ENCODE results near the gene SVEP1. TPM values are rescaled to one million over a fixed set of nuclear protein-coding genes. Genes with fewer than 3 reads are reported as not detected.
"Not testable (repeated sequence)": the region's sequence is repeated elsewhere in the genome, so short reads cannot be mapped to it uniquely, and the experiment has no call there.

The SVEP1 gene
- polyA plus RNA-seq, 1 experiment = 34.8 TPM

DNA sequence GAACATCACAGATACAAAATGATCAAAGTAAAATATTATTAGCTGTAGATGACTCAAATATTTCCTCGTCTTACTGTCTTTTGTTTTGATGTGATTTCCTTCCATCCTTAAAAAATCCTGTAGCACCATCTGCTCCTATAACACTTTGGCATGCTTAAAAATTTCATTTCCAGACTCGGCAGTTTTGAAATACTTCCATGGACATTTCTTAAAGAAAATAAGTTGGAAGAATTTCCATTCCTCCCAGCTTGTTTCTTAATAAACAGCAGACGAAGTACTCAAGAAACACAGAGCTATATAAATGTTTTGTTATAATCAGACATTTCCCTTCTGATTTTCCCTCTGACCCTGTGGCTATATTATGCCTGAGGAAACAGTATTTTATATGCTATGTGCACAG lies 41.2 kb upstream of the SVEP1 start:
- ChIA-PET CTCF (interaction anchor here (1.6 kb wide), 1 partner anchor 29 kb away, joined by 3 read pairs; no protein-coding TSS in a partner anchor), POLR2A (interaction anchor here (0.6 to 1.0 kb wide), 3 partner anchors 21 to 65 kb away, joined by 3 read pairs; partner anchors contain the start of gene SVEP1)
- H3K9me3 ChIP-seq (ENCODE audit: control insufficient read depth, insufficient read depth, low read length) = no peaks in the 10 kb centered on the region
- TF ChIP-seq, protein P1, sequence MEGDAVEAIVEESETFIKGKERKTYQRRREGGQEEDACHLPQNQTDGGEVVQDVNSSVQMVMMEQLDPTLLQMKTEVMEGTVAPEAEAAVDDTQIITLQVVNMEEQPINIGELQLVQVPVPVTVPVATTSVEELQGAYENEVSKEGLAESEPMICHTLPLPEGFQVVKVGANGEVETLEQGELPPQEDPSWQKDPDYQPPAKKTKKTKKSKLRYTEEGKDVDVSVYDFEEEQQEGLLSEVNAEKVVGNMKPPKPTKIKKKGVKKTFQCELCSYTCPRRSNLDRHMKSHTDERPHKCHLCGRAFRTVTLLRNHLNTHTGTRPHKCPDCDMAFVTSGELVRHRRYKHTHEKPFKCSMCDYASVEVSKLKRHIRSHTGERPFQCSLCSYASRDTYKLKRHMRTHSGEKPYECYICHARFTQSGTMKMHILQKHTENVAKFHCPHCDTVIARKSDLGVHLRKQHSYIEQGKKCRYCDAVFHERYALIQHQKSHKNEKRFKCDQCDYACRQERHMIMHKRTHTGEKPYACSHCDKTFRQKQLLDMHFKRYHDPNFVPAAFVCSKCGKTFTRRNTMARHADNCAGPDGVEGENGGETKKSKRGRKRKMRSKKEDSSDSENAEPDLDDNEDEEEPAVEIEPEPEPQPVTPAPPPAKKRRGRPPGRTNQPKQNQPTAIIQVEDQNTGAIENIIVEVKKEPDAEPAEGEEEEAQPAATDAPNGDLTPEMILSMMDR (IDR thresholded peaks at IDR 0.05; ENCODE audit: low read depth, low read length) = no peak
- no peak for DNase-seq (ENCODE audit: low read depth, low spot score)
- no peaks in the 10 kb centered on the region for H3K27me3 ChIP-seq (ENCODE audit: control insufficient read depth, insufficient read depth, low read length)
- H3K4me3 ChIP-seq (ENCODE audit: low read depth, low read length) = no peak overlapping the region
- no peak overlapping the region for H3K27ac ChIP-seq (ENCODE audit: low read depth, low read length)

DNA sequence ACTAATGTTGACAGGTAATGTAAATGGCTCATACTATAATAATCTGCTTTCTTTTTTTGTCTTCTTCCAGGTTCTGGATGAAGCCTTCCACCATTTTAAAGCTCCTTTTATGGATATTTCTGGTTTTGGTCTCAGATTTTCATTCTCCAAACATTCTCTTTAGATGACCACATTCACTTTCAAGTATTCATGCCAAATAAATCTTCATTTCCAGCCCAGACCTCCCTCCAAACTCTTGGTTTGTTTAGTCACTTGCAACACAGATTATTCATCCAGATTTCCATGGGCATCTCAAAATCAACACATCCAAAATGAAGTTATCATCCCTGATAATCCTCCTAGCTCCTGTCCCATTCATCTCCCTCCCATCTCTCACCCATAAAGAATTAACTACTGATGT lies 40.3 kb upstream of the SVEP1 start:
- CTCF ChIA-PET = interaction anchor here (1.1 to 1.6 kb wide), 2 partner anchors 9 to 28 kb away, joined by 3 read pairs; no protein-coding TSS in a partner anchor
- no peak overlapping the region for H3K27ac ChIP-seq (ENCODE audit: low read depth, low read length)
- no peaks in the 10 kb centered on the region for H3K27me3 ChIP-seq (ENCODE audit: control insufficient read depth, insufficient read depth, low read length)
- H3K9me3 ChIP-seq (ENCODE audit: control insufficient read depth, insufficient read depth, low read length) = no peaks in the 10 kb centered on the region
- no peak overlapping the region for H3K4me3 ChIP-seq (ENCODE audit: low read depth, low read length)
- peak; percentile 21 for DNase-seq (ENCODE audit: low read depth, low spot score)
- POLR2A ChIA-PET = interaction anchor here (1.1 kb wide), 1 partner anchor 40 kb away, joined by 5 read pairs; the partner anchor contains the start of gene SVEP1
- TF ChIP-seq, protein P1 (IDR thresholded peaks at IDR 0.05; ENCODE audit: low read depth, low read length) = no peak

DNA sequence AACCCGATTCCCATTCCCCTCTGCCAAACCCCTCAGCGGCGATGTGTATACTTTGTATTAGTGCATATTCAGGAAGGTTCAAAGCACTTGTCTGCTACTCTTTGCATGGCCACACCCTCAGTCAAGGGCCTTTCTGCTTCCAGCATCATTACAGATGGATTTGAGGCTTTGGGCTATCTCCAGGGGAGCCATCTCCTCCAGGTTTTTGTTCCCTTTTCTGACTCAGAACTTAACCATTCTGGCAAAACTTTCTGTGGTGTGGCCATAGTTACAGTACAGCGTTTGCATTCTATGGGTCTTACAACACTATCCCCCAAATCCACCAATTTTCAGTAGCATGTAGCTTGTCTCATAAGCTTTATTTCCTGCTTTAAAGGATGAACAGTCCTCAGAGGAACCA lies 36.0 kb upstream of the SVEP1 start:
- Histone ChIP-seq H3K4me3 (ENCODE audit: low read depth, low read length) (no peak overlapping the region), H3K27ac (ENCODE audit: low read depth, low read length) (no peak overlapping the region), H3K27me3 (ENCODE audit: control insufficient read depth, insufficient read depth, low read length) (no peaks in the 10 kb centered on the region), H3K9me3 (ENCODE audit: control insufficient read depth, insufficient read depth, low read length) (no peaks in the 10 kb centered on the region)
- TF ChIP-seq, protein P1 (IDR thresholded peaks at IDR 0.05; ENCODE audit: low read depth, low read length) = no peak
- ChIA-PET POLR2A (interaction anchor here (0.9 kb wide), 1 partner anchor 60 kb away, joined by 4 read pairs; no protein-coding TSS in a partner anchor), CTCF (no interaction called here)
- DNase-seq (ENCODE audit: low read depth, low spot score) = no peak

DNA sequence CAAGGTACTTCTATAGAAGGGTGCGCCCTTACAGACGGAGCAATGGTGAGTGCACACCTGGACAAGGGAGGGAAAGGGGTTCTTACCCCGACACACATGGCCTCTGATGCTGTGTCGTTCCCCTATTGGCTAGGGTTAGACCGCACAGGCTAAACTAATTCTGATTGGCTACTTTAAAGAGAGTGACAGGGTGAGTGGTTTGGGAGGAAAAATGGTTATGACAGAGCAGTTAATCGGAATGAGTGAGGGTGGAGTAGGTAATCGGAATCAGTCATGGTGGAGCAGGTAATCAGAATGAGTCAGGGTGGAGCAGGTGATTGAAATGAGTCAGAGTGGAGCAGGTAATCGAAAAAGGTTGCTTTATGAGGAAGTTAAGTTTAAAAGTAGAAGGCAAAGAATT lies 35.0 kb upstream of the SVEP1 start:
- DNase-seq (ENCODE audit: low read depth, low spot score); H3K27me3 ChIP-seq (ENCODE audit: control insufficient read depth, insufficient read depth, low read length); H3K4me3 ChIP-seq (ENCODE audit: low read depth, low read length); H3K9me3 ChIP-seq (ENCODE audit: control insufficient read depth, insufficient read depth, low read length); H3K27ac ChIP-seq (ENCODE audit: low read depth, low read length); CTCF ChIA-PET; POLR2A ChIA-PET: not testable (repeated sequence)

DNA sequence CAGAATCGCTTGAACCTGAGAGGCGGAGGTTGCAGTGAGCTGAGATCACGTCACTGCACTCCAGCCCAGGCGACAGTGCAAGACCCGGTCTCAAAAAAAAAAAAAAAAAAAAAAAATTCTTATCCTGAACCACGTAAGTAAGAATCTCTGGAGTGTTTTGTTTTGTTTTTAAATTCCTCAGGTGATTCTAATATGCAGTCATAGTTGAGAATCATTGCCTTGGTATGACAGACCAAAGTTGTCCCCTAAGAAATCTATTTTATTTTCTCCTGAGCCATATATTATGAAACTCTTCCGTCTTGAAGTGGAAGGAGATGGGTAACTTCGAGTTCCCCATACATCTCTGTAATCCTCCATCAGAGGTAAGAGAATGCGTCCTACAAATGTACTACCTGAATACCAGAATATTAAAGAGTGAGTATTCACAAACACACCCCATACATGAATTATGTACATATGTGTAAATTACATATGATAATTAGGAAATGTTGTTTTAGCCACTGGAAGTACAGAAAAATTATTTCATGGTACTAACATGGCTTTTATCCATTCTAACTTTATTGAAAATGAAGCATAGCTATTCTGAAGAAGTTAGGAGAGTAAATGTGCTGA lies 26.7 kb upstream of the SVEP1 start:
- DNase-seq (ENCODE audit: low read depth, low spot score) = no peak
- no peaks in the 10 kb centered on the region for H3K27me3 ChIP-seq (ENCODE audit: control insufficient read depth, insufficient read depth, low read length)
- ChIA-PET CTCF (no interaction called here), POLR2A (no interaction called here)
- TF ChIP-seq, protein P1 (IDR thresholded peaks at IDR 0.05; ENCODE audit: low read depth, low read length) = no peak
- no peak overlapping the region for H3K4me3 ChIP-seq (ENCODE audit: low read depth, low read length)
- H3K9me3 ChIP-seq (ENCODE audit: control insufficient read depth, insufficient read depth, low read length) = peaks cover 3% of the 10 kb centered on the region; the same call in 1 of the 2 replicates
- H3K27ac ChIP-seq (ENCODE audit: low read depth, low read length) = no peak overlapping the region
